ENCODE data around the gene SNX10.

The SNX10 gene

DNA sequence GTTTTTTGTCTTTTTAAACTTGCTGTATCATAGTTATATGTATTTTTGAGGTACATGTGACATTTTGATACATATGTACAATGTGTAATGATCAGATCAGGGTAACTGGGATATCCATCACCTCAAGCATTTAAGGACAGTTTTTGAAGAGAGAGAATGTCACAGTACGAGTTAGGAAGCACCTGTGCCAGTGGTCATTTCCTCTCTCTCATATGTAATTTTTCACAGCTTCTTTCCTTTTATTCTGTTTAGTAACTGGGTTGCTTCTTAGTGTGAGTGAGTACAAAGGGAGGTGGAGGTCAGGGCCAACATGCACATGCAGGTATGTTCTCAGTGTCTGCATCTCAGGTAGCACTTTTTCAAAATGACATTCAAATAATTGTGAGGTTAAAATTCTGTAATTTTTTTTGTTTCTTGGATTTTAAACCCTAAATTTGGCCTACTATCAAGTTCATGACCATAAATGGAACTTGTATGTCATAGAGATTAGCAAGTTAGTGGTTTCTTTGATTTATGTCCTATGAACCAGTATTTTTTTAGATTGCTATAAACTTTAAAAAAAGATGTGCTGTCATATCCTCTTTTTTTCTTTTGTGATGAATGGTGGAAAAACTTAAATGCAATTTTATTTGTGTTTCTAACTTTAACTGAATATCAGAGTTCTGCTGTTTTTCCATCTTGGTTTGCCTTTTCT is 42.7 kb downstream of the SNX10 start:
- TF ChIP-seq, protein P1, sequence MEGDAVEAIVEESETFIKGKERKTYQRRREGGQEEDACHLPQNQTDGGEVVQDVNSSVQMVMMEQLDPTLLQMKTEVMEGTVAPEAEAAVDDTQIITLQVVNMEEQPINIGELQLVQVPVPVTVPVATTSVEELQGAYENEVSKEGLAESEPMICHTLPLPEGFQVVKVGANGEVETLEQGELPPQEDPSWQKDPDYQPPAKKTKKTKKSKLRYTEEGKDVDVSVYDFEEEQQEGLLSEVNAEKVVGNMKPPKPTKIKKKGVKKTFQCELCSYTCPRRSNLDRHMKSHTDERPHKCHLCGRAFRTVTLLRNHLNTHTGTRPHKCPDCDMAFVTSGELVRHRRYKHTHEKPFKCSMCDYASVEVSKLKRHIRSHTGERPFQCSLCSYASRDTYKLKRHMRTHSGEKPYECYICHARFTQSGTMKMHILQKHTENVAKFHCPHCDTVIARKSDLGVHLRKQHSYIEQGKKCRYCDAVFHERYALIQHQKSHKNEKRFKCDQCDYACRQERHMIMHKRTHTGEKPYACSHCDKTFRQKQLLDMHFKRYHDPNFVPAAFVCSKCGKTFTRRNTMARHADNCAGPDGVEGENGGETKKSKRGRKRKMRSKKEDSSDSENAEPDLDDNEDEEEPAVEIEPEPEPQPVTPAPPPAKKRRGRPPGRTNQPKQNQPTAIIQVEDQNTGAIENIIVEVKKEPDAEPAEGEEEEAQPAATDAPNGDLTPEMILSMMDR (IDR thresholded peaks at IDR 0.05; ENCODE audit: extremely low read depth, missing control alignments): no peak
- no peak for DNase-seq (ENCODE audit: low spot score)

DNA sequence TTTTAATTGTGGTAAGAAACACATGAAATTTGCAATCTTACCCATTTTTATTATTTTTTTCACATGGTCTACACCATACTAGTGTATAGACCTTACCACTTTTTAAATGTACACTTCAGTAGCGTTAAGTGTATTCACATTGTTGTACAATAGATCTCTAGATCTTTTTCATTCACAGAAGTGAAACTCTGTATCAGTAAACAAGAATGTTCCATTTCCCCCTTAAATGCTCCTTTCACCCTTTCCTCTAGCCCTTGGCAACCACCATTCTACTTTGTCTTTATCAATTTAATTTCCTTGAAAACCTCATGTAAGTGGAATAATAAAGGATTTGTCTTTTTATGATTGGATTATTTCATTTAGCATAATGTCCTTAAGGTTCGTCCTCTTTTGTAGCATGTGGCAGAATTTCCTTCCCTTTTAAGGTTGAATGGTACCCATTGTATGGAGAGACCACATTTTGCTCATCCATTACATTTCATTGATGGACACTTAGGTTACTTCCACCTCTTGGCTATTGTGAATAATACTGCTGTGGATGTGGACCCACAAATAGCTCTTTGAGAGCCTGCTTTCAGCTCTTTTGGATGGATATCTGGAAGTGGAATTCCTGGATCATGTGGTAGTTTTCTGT is 45.7 kb downstream of the SNX10 start:
- TF ChIP-seq, protein P1 (IDR thresholded peaks at IDR 0.05; ENCODE audit: extremely low read depth, missing control alignments): no peak
- no peak for DNase-seq (ENCODE audit: low spot score)

DNA sequence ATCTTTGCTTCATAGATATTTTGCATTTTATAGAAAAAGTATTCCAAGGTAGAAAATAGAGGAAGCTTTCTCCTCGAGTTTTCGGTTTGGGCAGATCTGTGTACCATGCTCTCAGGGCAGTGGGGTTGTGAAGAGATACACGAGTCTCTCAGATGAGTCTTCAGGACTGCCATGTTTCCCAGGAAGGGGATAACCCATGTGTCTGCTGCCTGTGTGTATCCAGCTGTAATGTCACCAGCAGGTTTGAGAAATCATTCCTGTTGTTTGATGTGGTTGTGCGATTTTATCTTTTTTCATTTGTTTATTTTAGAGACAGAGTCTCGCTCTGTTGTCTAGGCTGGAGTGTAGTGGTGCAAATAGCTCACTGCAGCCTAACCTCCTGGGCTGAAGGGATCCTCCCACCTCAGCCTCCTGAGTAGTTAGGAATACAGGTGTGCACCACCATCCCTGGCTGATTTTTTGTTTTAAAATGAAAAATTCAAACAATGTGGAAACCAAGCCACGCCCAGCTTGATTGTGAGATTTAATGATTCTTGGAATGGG is 48.9 kb downstream of the SNX10 start:
- no peak for DNase-seq (ENCODE audit: low spot score)
- TF ChIP-seq, protein P1 (IDR thresholded peaks at IDR 0.05; ENCODE audit: extremely low read depth, missing control alignments): no peak

DNA sequence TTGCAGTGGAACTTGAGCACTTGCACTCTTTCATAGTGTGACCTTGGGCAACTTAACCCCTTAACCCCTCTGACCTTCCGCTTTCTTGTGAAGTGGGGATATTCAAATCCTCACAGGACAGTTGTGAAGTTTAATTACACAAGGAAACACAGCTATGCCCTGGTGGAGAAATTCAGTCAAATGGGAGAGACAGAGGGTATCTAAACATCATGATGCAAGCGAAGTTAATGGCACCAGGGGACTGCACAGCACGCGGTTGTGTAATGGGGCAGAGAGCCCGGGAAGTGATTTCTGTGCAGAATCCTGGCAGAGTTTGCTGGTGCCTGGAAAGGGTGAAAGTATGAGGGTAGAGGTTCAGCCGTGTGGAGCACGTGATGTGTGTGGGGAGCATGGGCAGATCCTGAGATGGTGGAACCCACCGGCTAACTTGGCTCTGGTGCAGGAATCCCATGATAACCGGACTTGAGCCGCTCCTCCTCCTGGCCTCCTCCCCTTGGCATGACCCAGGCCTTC is 51.7 kb downstream of the SNX10 start:
- no peak for DNase-seq (ENCODE audit: low spot score)
- TF ChIP-seq, protein P1 (IDR thresholded peaks at IDR 0.05; ENCODE audit: extremely low read depth, missing control alignments): no peak

DNA sequence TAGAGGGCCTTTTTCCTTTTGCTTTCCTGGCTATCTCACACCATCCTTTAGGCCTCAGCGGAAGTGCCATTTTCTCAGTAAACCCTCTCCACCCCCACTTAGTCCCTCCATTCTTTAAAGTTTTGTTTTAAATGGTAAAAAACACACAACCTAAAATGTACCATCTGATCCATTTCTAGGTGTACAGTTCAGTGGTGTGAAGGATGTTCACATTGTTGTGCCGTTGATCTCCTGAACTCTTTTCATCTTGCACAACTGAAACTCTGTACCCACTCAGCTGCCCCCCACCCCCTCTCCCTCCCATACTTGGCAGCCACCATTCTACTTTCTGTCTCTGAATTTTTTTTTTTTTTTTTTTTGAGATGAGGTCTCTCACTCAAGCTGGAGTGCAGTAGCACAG is 52.2 kb downstream of the SNX10 start:
- TF ChIP-seq, protein P1 (IDR thresholded peaks at IDR 0.05; ENCODE audit: extremely low read depth, missing control alignments): no peak
- DNase-seq (ENCODE audit: low spot score): no peak

DNA sequence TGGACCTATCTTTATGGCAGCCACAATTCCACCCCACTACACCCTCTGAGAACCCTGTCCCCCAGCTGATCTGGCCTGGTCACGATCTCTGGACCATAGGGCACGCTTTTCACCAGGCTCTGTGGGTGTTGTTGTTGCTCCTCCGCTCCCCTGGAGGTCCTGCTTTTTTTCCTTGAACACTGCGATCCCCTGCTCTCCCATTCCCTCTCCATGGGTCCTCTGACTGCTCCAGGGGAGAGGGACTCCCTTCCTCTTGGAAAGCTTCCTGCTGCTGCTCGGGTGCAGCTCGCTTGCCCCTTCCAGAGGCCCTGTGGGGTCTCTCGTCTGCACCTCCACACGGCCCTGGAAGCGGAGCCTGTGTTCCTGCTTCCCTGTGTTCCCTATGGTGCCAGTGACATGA is 53.5 kb downstream of the SNX10 start:
- DNase-seq (ENCODE audit: low spot score): no peak
- TF ChIP-seq, protein P1 (IDR thresholded peaks at IDR 0.05; ENCODE audit: extremely low read depth, missing control alignments): no peak

DNA sequence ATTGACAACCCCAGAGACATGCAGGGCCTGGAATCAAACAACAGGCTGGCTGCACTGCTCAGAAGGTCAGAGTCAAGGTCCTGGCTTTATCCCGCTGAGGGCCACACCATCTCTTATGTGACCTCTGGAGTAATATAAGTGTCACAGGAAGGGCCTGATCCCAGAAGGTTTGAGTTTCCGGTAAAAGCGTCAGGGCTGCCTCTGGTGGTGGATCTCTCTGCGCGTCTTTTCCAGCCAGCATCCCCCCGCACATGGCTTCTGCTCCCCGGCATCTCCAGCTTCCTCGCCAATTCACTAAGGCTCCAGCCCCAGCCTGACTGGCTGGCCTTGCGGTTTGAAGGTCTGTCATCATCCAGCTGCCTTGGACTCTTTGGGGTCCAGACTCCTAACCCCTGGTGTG is 54.2 kb downstream of the SNX10 start:
- DNase-seq (ENCODE audit: low spot score): no peak
- TF ChIP-seq, protein P1 (IDR thresholded peaks at IDR 0.05; ENCODE audit: extremely low read depth, missing control alignments): no peak
